Naive thymus-derived CD4-positive, alpha-beta T cell (primary cell): ENCODE results near the gene PARD3B. TPM values are rescaled to one million over a fixed set of nuclear protein-coding genes. Genes with fewer than 3 reads are reported as not detected.
A peak's percentile ranks its signal among the peaks of the same experiment; 100 is the strongest.

Experiments
- ATAC-seq: fragments of 150-1000 bp; cut with Tn5 transposase; 2 replicates; pipeline ENCODE4 v1.10.0; 2021; ENCODE audit warnings: mild to moderate bottlenecking, moderate library complexity
- CTCF ChIA-PET: fragments of 350-600 bp; sonication (Branson Sonifier 250); formaldehyde crosslinking; loops from one replicate; lab custom pipeline; 2021; ENCODE audit warnings: antibody characterized with exemption; lab: Charles Lee
- POLR2A ChIA-PET: fragments of 350-600 bp; sonication (Branson Sonifier 250); formaldehyde crosslinking; loops from one replicate; lab custom pipeline; 2021; ENCODE audit warnings: antibody characterized with exemption, inconsistent platforms; lab: Charles Lee
- DNase-seq, 9 donors: peaks; one replicate each; pipeline versions ENCODE4 v3.0.0 to v3.0.0-alpha.2; 2020 to 2022; ENCODE audit warnings: mixed read lengths in 1 of 9
- H3K27ac ChIP-seq: one replicate; pipeline ENCODE4 v1.7.0; 2013; ENCODE audit warnings: mild to moderate bottlenecking, low read depth, low read length, moderate library complexity
- H3K27me3 ChIP-seq, 2 donors: one replicate each; pipeline ENCODE4 v1.7.0; 2013; ENCODE audit warnings: low read length in 2 of 2, mild to moderate bottlenecking in 2 of 2, moderate library complexity in 2 of 2; ENCODE audit not compliant: control insufficient read depth in 2 of 2, insufficient read depth in 2 of 2
- H3K36me3 ChIP-seq, 3 experiments: 1 replicate in 2 of 3; 2 replicates in 1 of 3; pipeline ENCODE4 v1.7.0; 2013; ENCODE audit warnings: low read length in 3 of 3, mild to moderate bottlenecking in 3 of 3, moderate library complexity in 1 of 3; ENCODE audit not compliant: insufficient read depth in 3 of 3, control insufficient read depth in 2 of 3
- H3K4me1 ChIP-seq, 2 donors: one replicate each; pipeline ENCODE4 v1.7.0; 2013; ENCODE audit warnings: low read length in 2 of 2, mild to moderate bottlenecking in 2 of 2, moderate library complexity in 1 of 2; ENCODE audit not compliant: control insufficient read depth in 2 of 2, insufficient read depth in 2 of 2
- H3K4me3 ChIP-seq: 2 replicates; pipeline ENCODE4 v1.7.0; 2013; ENCODE audit warnings: mild to moderate bottlenecking, low read length
- H3K9me3 ChIP-seq, 3 experiments: 1 replicate in 2 of 3; 2 replicates in 1 of 3; pipeline ENCODE4 v1.7.0; 2013; ENCODE audit warnings: low read length in 3 of 3; ENCODE audit not compliant: control insufficient read depth in 2 of 3
- H3K27ac Mint-ChIP-seq, 9 donors: one replicate each; pipeline ENCODE4 v1.8.0; 2020 to 2022; ENCODE audit warnings: mixed read lengths in 9 of 9, mild to moderate bottlenecking in 8 of 9, moderate library complexity in 5 of 9, inconsistent platforms in 2 of 9
- H3K27me3 Mint-ChIP-seq, 5 donors: one replicate each; pipeline ENCODE4 v1.8.0; 2021 to 2022; ENCODE audit warnings: mixed read lengths in 5 of 5, mild to moderate bottlenecking in 1 of 5
- H3K36me3 Mint-ChIP-seq, 5 donors: one replicate each; pipeline ENCODE4 v1.8.0; 2020 to 2022; ENCODE audit warnings: mixed read lengths in 5 of 5, mild to moderate bottlenecking in 3 of 5, inconsistent platforms in 1 of 5
- H3K4me1 Mint-ChIP-seq, 7 donors: one replicate each; pipeline ENCODE4 v1.8.0; 2020 to 2022; ENCODE audit warnings: mixed read lengths in 7 of 7, mild to moderate bottlenecking in 3 of 7, inconsistent platforms in 1 of 7
- H3K4me3 Mint-ChIP-seq, 10 donors: one replicate each; pipeline ENCODE4 v1.8.0; 2020 to 2022; ENCODE audit warnings: mild to moderate bottlenecking in 10 of 10, mixed read lengths in 10 of 10, moderate library complexity in 6 of 10, inconsistent platforms in 2 of 10
- H3K9me3 Mint-ChIP-seq, 11 donors: one replicate each; pipeline ENCODE4 v1.8.0; 2020 to 2022; ENCODE audit warnings: mixed read lengths in 11 of 11, mild to moderate bottlenecking in 4 of 11, inconsistent platforms in 1 of 11, moderate library complexity in 1 of 11
- intact Hi-C, 2 donors: fragments of 100-400 bp; cut with micrococcal nuclease; formaldehyde crosslinking; loops; one replicate each; pipeline ENCODE4 v1.15.1; 2023
- polyA plus RNA-seq, 2 donors: library from polyadenylated mRNA; unstranded; fragments of 300-500 nt; fragmentation: Illumina TruSeq; gene quantifications; one replicate each; pipeline ENCODE4 v1.2.3, GENCODE V29; 2021
- total RNA-seq, 6 experiments: library from RNA in 5 of 6; stranded (reverse) in 5 of 6; gene quantifications; 1 replicate in 5 of 6; 2 replicates in 1 of 6; pipeline ENCODE4 v1.2.3 and lab custom pipeline; 2021 to 2026

Gene PARD3B
- total and polyA plus RNA-seq, 7 experiments from 2014 or later, result 0.22 to 4.0 (median 0.87) TPM

- no peaks in the 10 kb centered on the region for H3K36me3 ChIP-seq
- ChIA-PET POLR2A (interaction anchor here (0.8 to 1.8 kb wide), 4 partner anchors 11 to 145 kb away, joined by 3 to 4 read pairs (median 3); no protein-coding TSS in a partner anchor), CTCF (interaction anchor here (1.7 kb wide), 1 partner anchor 13 kb away, joined by 4 read pairs; no protein-coding TSS in a partner anchor)
- H3K27me3 ChIP-seq, result no peaks in the 10 kb centered on the region
- intact Hi-C loops, result no loop called here
- ATAC-seq (no peak), DNase-seq (no peak)
- Mint-ChIP-seq H3K4me1 (peaks cover 10 to 82% (median 59%) of the 10 kb centered on the region in 7 donors), H3K4me3 (peak overlapping the region in 1 of 10 donors; percentile 63), H3K27ac (peak overlapping the region in 3 of 9 donors; percentile 22 to 82 (median 44)), H3K9me3 (peaks cover 0 to 24% (median 2%) of the 10 kb centered on the region in 11 donors), H3K36me3 (peaks cover 0 to 36% (median 3%) of the 10 kb centered on the region in 5 donors), H3K27me3 (no peaks in the 10 kb centered on the region)
- H3K9me3 ChIP-seq, result no peaks in the 10 kb centered on the region
- peaks cover 0 to 23% of the 10 kb centered on the region in 2 donors for H3K4me1 ChIP-seq
- no peak overlapping the region for H3K4me3 ChIP-seq
- H3K27ac ChIP-seq, result no peak overlapping the region
These were observed 546.1 kb downstream of the PARD3B start for GRCh38 chr2:205091411-205091810.

GRCh38 chr2:205094031-205094430 lies 548.8 kb downstream of the PARD3B start:
- peaks cover 0 to 2% (median 0%) of the 10 kb centered on the region in 5 donors for H3K27me3 Mint-ChIP-seq
- DNase-seq (no peak), ATAC-seq (no peak)
- H3K27me3 ChIP-seq, result no peaks in the 10 kb centered on the region
- no peak overlapping the region for H3K4me3 ChIP-seq
- H3K36me3 ChIP-seq, result no peaks in the 10 kb centered on the region
- intact Hi-C loops, result loop anchor here in 1 of 2 donors (2.0 kb wide), 1 partner anchor 17 kb away; no protein-coding TSS in a partner anchor
- H3K4me1 Mint-ChIP-seq, result peaks cover 13 to 69% (median 49%) of the 10 kb centered on the region in 7 donors
- H3K9me3 Mint-ChIP-seq, result peaks cover 0 to 24% (median 2%) of the 10 kb centered on the region in 11 donors
- ChIA-PET CTCF (interaction anchor here (0.6 to 1.0 kb wide), 2 partner anchors 13 to 219 kb away, joined by 3 to 4 read pairs; no protein-coding TSS in a partner anchor), POLR2A (interaction anchor here (1.1 kb wide), 1 partner anchor 11 kb away, joined by 3 read pairs; no protein-coding TSS in a partner anchor)
- peak overlapping the region in 2 of 9 donors; percentile 9 to 45 for H3K27ac Mint-ChIP-seq
- peak overlapping the region in 1 of 10 donors; percentile 1 for H3K4me3 Mint-ChIP-seq
- H3K9me3 ChIP-seq, result no peaks in the 10 kb centered on the region
- no peak overlapping the region for H3K27ac ChIP-seq
- H3K4me1 ChIP-seq, result peaks cover 0 to 18% of the 10 kb centered on the region in 2 donors
- H3K36me3 Mint-ChIP-seq, result peaks cover 0 to 40% (median 3%) of the 10 kb centered on the region in 5 donors

GRCh38 chr2:205103699-205104098 lies 558.4 kb downstream of the PARD3B start:
- H3K9me3 Mint-ChIP-seq, result peaks cover 0 to 2% (median 0%) of the 10 kb centered on the region in 11 donors
- POLR2A ChIA-PET, result no interaction called here
- intact Hi-C loops, result no loop called here

DNA sequence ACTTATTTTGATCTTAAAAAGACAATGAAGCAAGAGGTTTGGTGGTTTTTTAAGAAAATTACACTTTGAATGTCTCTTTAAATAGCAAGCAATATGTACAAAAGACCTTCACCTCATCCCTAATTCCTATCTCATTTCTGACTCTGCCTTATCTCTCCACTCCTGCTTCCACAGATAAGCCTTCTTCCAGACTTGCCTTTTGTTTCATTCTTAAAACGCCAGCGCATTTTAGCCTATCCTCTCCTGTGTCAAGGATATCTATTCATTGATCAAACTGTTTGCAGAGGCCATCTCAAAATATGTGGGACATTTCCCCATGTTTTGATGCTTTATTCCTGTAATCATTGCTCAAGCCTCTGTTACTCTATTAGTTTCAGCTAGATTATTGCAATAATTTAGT lies 562.5 kb downstream of the PARD3B start:
- peak overlapping the region in 1 of 9 donors; percentile 9 for H3K27ac Mint-ChIP-seq
- Histone ChIP-seq H3K9me3 (no peaks in the 10 kb centered on the region), H3K27ac (no peak overlapping the region), H3K4me3 (no peak overlapping the region), H3K27me3 (no peaks in the 10 kb centered on the region), H3K36me3 (no peaks in the 10 kb centered on the region), H3K4me1 (no peaks in the 10 kb centered on the region)
- ChIA-PET CTCF (no interaction called here), POLR2A (no interaction called here)
- no peaks in the 10 kb centered on the region for H3K36me3 Mint-ChIP-seq
- DNase-seq, result no peak
- peaks cover 0 to 5% (median 0%) of the 10 kb centered on the region in 11 donors for H3K9me3 Mint-ChIP-seq
- peaks cover 0 to 4% (median 3%) of the 10 kb centered on the region in 7 donors for H3K4me1 Mint-ChIP-seq
- H3K27me3 Mint-ChIP-seq, result peaks cover 0 to 8% (median 0%) of the 10 kb centered on the region in 5 donors
- no peak for ATAC-seq
- intact Hi-C loops, result no loop called here
- no peak overlapping the region for H3K4me3 Mint-ChIP-seq

More at GRCh38 chr2:205103699-205104098, 558.4 kb downstream of the PARD3B start:
- Histone ChIP-seq H3K4me1 (no peaks in the 10 kb centered on the region), H3K27ac (no peak overlapping the region), H3K36me3 (no peaks in the 10 kb centered on the region), H3K4me3 (no peak overlapping the region), H3K9me3 (no peaks in the 10 kb centered on the region), H3K27me3 (no peaks in the 10 kb centered on the region)
- no peak for DNase-seq
- H3K27ac Mint-ChIP-seq, result no peak overlapping the region
- no peak overlapping the region for H3K4me3 Mint-ChIP-seq
- H3K27me3 Mint-ChIP-seq, result peaks cover 0 to 4% (median 0%) of the 10 kb centered on the region in 5 donors
- H3K4me1 Mint-ChIP-seq, result peaks cover 0 to 5% (median 3%) of the 10 kb centered on the region in 7 donors
- H3K36me3 Mint-ChIP-seq, result no peaks in the 10 kb centered on the region
- CTCF ChIA-PET, result no interaction called here
- no peak for ATAC-seq

DNA sequence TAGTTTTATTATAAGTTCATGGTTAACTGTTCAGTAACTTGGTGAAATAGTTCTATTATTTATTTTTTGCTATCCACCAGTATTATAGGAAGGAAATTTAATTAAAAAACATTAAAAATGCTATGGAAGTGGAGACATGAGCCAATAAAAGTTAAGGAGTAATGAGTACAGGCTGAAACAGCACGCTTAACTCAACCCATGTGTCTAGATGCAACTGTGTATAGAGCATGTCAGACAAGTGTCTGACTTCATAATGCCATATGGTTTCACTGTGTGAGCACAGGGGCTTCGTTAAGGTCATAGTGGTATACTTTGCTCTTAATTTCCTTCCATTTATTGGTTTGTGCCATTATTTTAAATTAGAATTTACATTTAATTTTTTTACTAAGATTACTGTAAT lies 570.2 kb downstream of the PARD3B start:
- POLR2A ChIA-PET, result no interaction called here
- CTCF ChIA-PET, result no interaction called here
- Mint-ChIP-seq H3K9me3 (peaks cover 0 to 10% (median 3%) of the 10 kb centered on the region in 11 donors), H3K4me1 (peaks cover 3 to 7% (median 5%) of the 10 kb centered on the region in 7 donors), H3K27ac (no peak overlapping the region), H3K4me3 (no peak overlapping the region), H3K36me3 (peaks cover 0 to 11% (median 0%) of the 10 kb centered on the region in 5 donors), H3K27me3 (peaks cover 0 to 5% (median 0%) of the 10 kb centered on the region in 5 donors)
- Histone ChIP-seq H3K27ac (no peak overlapping the region), H3K9me3 (no peaks in the 10 kb centered on the region), H3K4me1 (no peaks in the 10 kb centered on the region), H3K4me3 (no peak overlapping the region), H3K36me3 (no peaks in the 10 kb centered on the region), H3K27me3 (no peaks in the 10 kb centered on the region)
- intact Hi-C loops, result no loop called here
- ATAC-seq, result no peak
- no peak for DNase-seq

DNA sequence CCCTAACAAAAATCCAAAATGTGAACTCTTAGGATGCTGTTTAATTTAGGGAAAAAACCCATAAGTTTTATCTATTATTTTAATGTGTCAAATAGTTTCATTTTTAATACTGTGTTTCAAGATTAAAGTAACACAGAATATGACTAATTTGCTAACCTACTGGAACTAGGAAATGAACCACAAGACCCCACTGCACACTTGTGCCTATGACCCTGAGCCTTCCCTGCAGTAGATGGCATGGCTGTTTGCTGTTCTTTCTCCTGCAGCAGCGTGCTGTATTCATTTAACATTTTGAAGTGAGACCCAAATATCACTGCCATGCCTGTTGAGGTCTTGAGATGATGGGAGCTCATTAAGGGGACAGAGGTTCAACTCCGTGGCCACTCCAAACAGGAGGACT lies 571.9 kb downstream of the PARD3B start:
- H3K36me3 Mint-ChIP-seq, result peaks cover 0 to 11% (median 0%) of the 10 kb centered on the region in 5 donors
- ChIA-PET POLR2A (interaction anchor here (0.6 to 1.3 kb wide), 2 partner anchors 51 to 295 kb away, joined by 3 to 5 read pairs; no protein-coding TSS in a partner anchor), CTCF (no interaction called here)
- peaks cover 0 to 5% (median 0%) of the 10 kb centered on the region in 5 donors for H3K27me3 Mint-ChIP-seq
- H3K27ac Mint-ChIP-seq, result no peak overlapping the region
- H3K4me3 Mint-ChIP-seq, result no peak overlapping the region
- Histone ChIP-seq H3K36me3 (no peaks in the 10 kb centered on the region), H3K27me3 (no peaks in the 10 kb centered on the region), H3K27ac (no peak overlapping the region), H3K4me3 (no peak overlapping the region), H3K9me3 (no peaks in the 10 kb centered on the region), H3K4me1 (no peaks in the 10 kb centered on the region)
- intact Hi-C loops, result no loop called here
- no peak for DNase-seq
- peaks cover 0 to 12% (median 4%) of the 10 kb centered on the region in 11 donors for H3K9me3 Mint-ChIP-seq
- ATAC-seq, result no peak
- peaks cover 1 to 10% (median 6%) of the 10 kb centered on the region in 7 donors for H3K4me1 Mint-ChIP-seq
